ENCODE data around the gene WNK1. TPM values are rescaled to one million over a fixed set of nuclear protein-coding genes. Genes with fewer than 3 reads are reported as not detected.

Gene WNK1
- total and polyA plus RNA-seq, 2 donors (not counting 3 experiments of a cell fraction or from before 2014, with no cell fraction given), result 46.3 to 108 TPM

GRCh38 chr12:823028-823698 is 70.8 kb downstream of the WNK1 start:
- FAIRE-seq (no peak), DNase-seq (ENCODE audit: low read depth, low spot score) (no peak)
- BruUV-seq (replicated peaks), result no TSS peak
- Histone ChIP-seq H3K4me1 (ENCODE audit: control insufficient read depth, extremely low read depth, insufficient read depth, low read length) (no peaks in the 10 kb centered on the region), H4K20me1 (replicated peaks; ENCODE audit: control insufficient read depth, extremely low read depth, insufficient read depth, low read length) (peaks cover 8% of the 10 kb centered on the region), H3K4me3 (replicated peaks in 1 of 3; ENCODE audit: insufficient read depth in 1 of 3, low read depth in 1 of 3, low read length in 3 of 3) (no peak overlapping the region), H3K79me2 (ENCODE audit: control insufficient read depth, insufficient read depth, low read length) (peaks cover 58% of the 10 kb centered on the region), H3K9me1 (replicated peaks; ENCODE audit: control insufficient read depth, extremely low read depth, insufficient read depth, low read length) (no peaks in the 10 kb centered on the region), H3K9me3 (replicated peaks; ENCODE audit: control insufficient read depth, insufficient read depth, low read length) (no peaks in the 10 kb centered on the region), H3K9ac (replicated peaks; ENCODE audit: extremely low read depth, insufficient read depth, low read length) (no peak overlapping the region), H3K27me3 (ENCODE audit: control insufficient read depth in 2 of 2, insufficient read depth in 2 of 2, low read length in 2 of 2) (no peaks in the 10 kb centered on the region), H3K36me3 (ENCODE audit: control insufficient read depth in 2 of 2, extremely low read depth in 1 of 2, insufficient read depth in 2 of 2, low read length in 2 of 2) (peaks cover 0 to 6% of the 10 kb centered on the region in 2 experiments), H3K4me2 (ENCODE audit: insufficient read depth, low read length) (no peak overlapping the region), H2AFZ (ENCODE audit: low read depth, low read length) (no peak overlapping the region), H3K27ac (ENCODE audit: insufficient read depth, low read depth, low read length) (no peak overlapping the region)
- CTCF ChIA-PET, result interaction anchor here (0.6 to 1.4 kb wide), 3 partner anchors 9 to 270 kb away, joined by 3 to 5 read pairs (median 4); no protein-coding TSS in a partner anchor
- TF ChIP-seq POLR2A (IDR thresholded peaks at IDR 0.05; ENCODE audit: low read depth, low read length) (no peak), POLR2AphosphoS5 (IDR thresholded peaks at IDR 0.05; ENCODE audit: insufficient read depth, low read depth, low read length) (no peak), GATA2 (IDR thresholded peaks at IDR 0.05; ENCODE audit: insufficient read depth, insufficient read length, low read depth, low read length) (no peak), JUN (IDR thresholded peaks at IDR 0.05; ENCODE audit: borderline replicate concordance, insufficient read depth, insufficient read length, low read depth) (no peak), EZH2 (IDR thresholded peaks at IDR 0.05; ENCODE audit: borderline replicate concordance, low read depth, low read length, severe bottlenecking) (no peak), MAX (IDR thresholded peaks at IDR 0.05; ENCODE audit: insufficient read depth, insufficient read length) (no peak), FOS (IDR thresholded peaks at IDR 0.05; ENCODE audit: borderline replicate concordance, insufficient read depth, low read length) (no peak), CTCF (IDR thresholded peaks at IDR 0.05; ENCODE audit: extremely low read depth in 1 of 2, insufficient read depth in 1 of 2, low read depth in 1 of 2, low read length in 2 of 2) (no peak), MYC (IDR thresholded peaks at IDR 0.05; ENCODE audit: low read depth, low read length) (no peak)
- intact Hi-C loops (cut with micrococcal nuclease), result no loop called here
- dilution Hi-C loops (cut with MboI; ENCODE audit: extremely low pct_ligation_motif_present, low sequenced_read_pairs), result no loop called here
- POLR2A ChIA-PET, result no interaction called here

Measured in endothelial cell of umbilical vein (primary cell).